H1 (cell line): Measurements from ENCODE around the gene FPR3. TPM values are rescaled to one million over a fixed set of nuclear protein-coding genes. Genes with fewer than 3 reads are reported as not detected.

Experiments
- CTCF ChIA-PET: fragments of 300-600 bp; sonication (Branson Sonifier 250); formaldehyde crosslinking; loops from one replicate; lab custom pipeline; 2021; ENCODE audit not compliant: partially characterized antibody; lab: Charles Lee
- POLR2A ChIA-PET: fragments of 300-600 bp; sonication (Branson Sonifier 250); formaldehyde crosslinking; loops from one replicate; lab custom pipeline; 2021; ENCODE audit warnings: inconsistent platforms; ENCODE audit not compliant: partially characterized antibody; lab: Charles Lee
- DNase-seq, 2 experiments: peaks; one replicate each; pipeline versions ENCODE4 v3.0.0 to v3.0.0-alpha.2; 2010 to 2022; ENCODE audit warnings: low spot score in 2 of 2, low read depth in 1 of 2, mixed read lengths in 1 of 2
- FAIRE-seq: peaks from 2 replicates; lab custom pipeline; 2011; peaks lifted over from hg19 to GRCh38; lab: Jason Lieb, UNC
- H2AFZ ChIP-seq: 2 replicates; pipeline ENCODE4 v1.8.1; 2012; ENCODE audit warnings: low read length, inconsistent platforms
- H2AK5ac ChIP-seq: 2 replicates; pipeline ENCODE4 v1.6.1; 2013; ENCODE audit warnings: low read depth, low read length
- H2BK120ac ChIP-seq: replicated peaks from 2 replicates; pipeline ENCODE3; 2013; ENCODE audit warnings: low read depth, low read length, inconsistent platforms
- H2BK12ac ChIP-seq: 2 replicates; pipeline ENCODE4 v1.6.1; 2013; ENCODE audit warnings: low read depth, low read length
- H2BK15ac ChIP-seq: 2 replicates; pipeline ENCODE4 v1.6.1; 2013; ENCODE audit warnings: low read length
- H2BK20ac ChIP-seq: 2 replicates; pipeline ENCODE4 v1.6.1; 2013; ENCODE audit warnings: low read length
- H2BK5ac ChIP-seq: 2 replicates; pipeline ENCODE4 v1.6.1; 2013; ENCODE audit warnings: low read depth, low read length
- H3K14ac ChIP-seq: 2 replicates; pipeline ENCODE4 v1.6.1; 2013; ENCODE audit warnings: inconsistent platforms; ENCODE audit not compliant: insufficient read length
- H3K18ac ChIP-seq: 2 replicates; pipeline ENCODE4 v1.6.1; 2013; ENCODE audit warnings: low read length; ENCODE audit errors: extremely low read depth
- H3K23ac ChIP-seq: 2 replicates; pipeline ENCODE4 v1.6.1; 2013; ENCODE audit warnings: inconsistent platforms; ENCODE audit not compliant: insufficient read length
- H3K23me2 ChIP-seq: 2 replicates; pipeline ENCODE4 v1.6.1; 2013; ENCODE audit warnings: low read depth, low read length
- H3K27ac ChIP-seq: 2 replicates; pipeline ENCODE4 v1.6.1; 2011; ENCODE audit warnings: low read depth, low read length, inconsistent platforms
- H3K27me3 ChIP-seq, 4 experiments: replicated peaks in 1 of 4; 1 replicate in 1 of 4; 2 replicates in 3 of 4; pipeline versions ENCODE4 v1.6.1 to v1.8.1; 2011 to 2013; ENCODE audit warnings: low read length in 3 of 4, mild to moderate bottlenecking in 3 of 4, inconsistent platforms in 2 of 4, mixed read lengths in 2 of 4, moderate library complexity in 1 of 4; ENCODE audit not compliant: control insufficient read depth in 3 of 4, insufficient read depth in 3 of 4; ENCODE audit errors: extremely low read depth in 1 of 4
- H3K36me3 ChIP-seq, 4 experiments: 2 replicates each; pipeline versions ENCODE4 v1.6.1 to v1.8.1; 2011 to 2013; ENCODE audit warnings: mild to moderate bottlenecking in 4 of 4, low read length in 3 of 4, moderate library complexity in 2 of 4, control low read depth in 1 of 4, inconsistent platforms in 1 of 4; ENCODE audit not compliant: insufficient read depth in 4 of 4, control insufficient read depth in 2 of 4
- H3K4ac ChIP-seq: replicated peaks from 2 replicates; pipeline ENCODE3; 2013; ENCODE audit warnings: low read length, low read depth, mixed read lengths, inconsistent platforms; ENCODE audit not compliant: insufficient read length
- H3K4me1 ChIP-seq, 4 experiments: replicated peaks in 1 of 4; 1 replicate in 1 of 4; 2 replicates in 3 of 4; pipeline versions ENCODE4 v1.6.1 to v1.8.1; 2011 to 2013; ENCODE audit warnings: low read length in 3 of 4, inconsistent platforms in 2 of 4, mixed read lengths in 1 of 4; ENCODE audit not compliant: insufficient read depth in 4 of 4, control insufficient read depth in 3 of 4
- H3K4me2 ChIP-seq, 2 experiments: 2 replicates each; pipeline versions ENCODE4 v1.6.1 to v1.8.1; 2011 to 2013; ENCODE audit warnings: low read depth in 2 of 2, low read length in 2 of 2, control low read depth in 1 of 2, inconsistent platforms in 1 of 2, mild to moderate bottlenecking in 1 of 2; ENCODE audit not compliant: insufficient read depth in 1 of 2
- H3K4me3 ChIP-seq, 4 experiments: fragments of 200-600, 300-600 bp in 1 of 4; sonication (generic), shearing (Covaris generic), sonication (Bioruptor Twin) in 1 of 4; 2 replicates each; pipeline versions ENCODE4 v1.5.1 to v1.8.1; 2011 to 2016; ENCODE audit warnings: low read length in 4 of 4, low read depth in 3 of 4, control low read depth in 2 of 4, inconsistent platforms in 2 of 4, mild to moderate bottlenecking in 2 of 4, mixed read lengths in 1 of 4, moderate library complexity in 1 of 4; ENCODE audit not compliant: insufficient read depth in 2 of 4; ENCODE audit errors: extremely low read depth in 1 of 4
- H3K56ac ChIP-seq: replicated peaks from 2 replicates; pipeline ENCODE3; 2013; ENCODE audit warnings: low read depth, mild to moderate bottlenecking, mixed read lengths, low read length, inconsistent platforms; ENCODE audit not compliant: insufficient read length
- H3K79me1 ChIP-seq: 2 replicates; pipeline ENCODE4 v1.6.1; 2013; ENCODE audit warnings: low read depth, low read length, control low read depth
- H3K79me2 ChIP-seq, 2 experiments: 2 replicates each; pipeline versions ENCODE4 v1.6.1 to v1.8.1; 2012 to 2013; ENCODE audit warnings: low read length in 2 of 2, mild to moderate bottlenecking in 2 of 2, inconsistent platforms in 1 of 2; ENCODE audit not compliant: insufficient read depth in 2 of 2, control insufficient read depth in 1 of 2
- H3K9ac ChIP-seq, 4 experiments: replicated peaks in 1 of 4; 1 replicate in 1 of 4; 2 replicates in 3 of 4; pipeline versions ENCODE4 v1.6.1 to v1.8.1; 2011 to 2013; ENCODE audit warnings: low read depth in 3 of 4, low read length in 3 of 4, control low read depth in 2 of 4, mild to moderate bottlenecking in 2 of 4, moderate library complexity in 2 of 4, inconsistent platforms in 1 of 4; ENCODE audit errors: extremely low read depth in 1 of 4
- H3K9me3 ChIP-seq, 2 experiments: 2 replicates each; pipeline versions ENCODE4 v1.6.1 to v1.8.1; 2012 to 2013; ENCODE audit warnings: mild to moderate bottlenecking in 2 of 2, moderate library complexity in 2 of 2, control low read depth in 1 of 2, inconsistent platforms in 1 of 2, low read depth in 1 of 2, low read length in 1 of 2, mixed read lengths in 1 of 2; ENCODE audit not compliant: insufficient read depth in 2 of 2
- H4K20me1 ChIP-seq, 2 experiments: replicated peaks in 1 of 2; 2 replicates each; pipeline versions ENCODE3 to v1.8.1; 2011 to 2013; ENCODE audit warnings: inconsistent platforms in 2 of 2, low read length in 2 of 2, mild to moderate bottlenecking in 1 of 2; ENCODE audit not compliant: insufficient read depth in 2 of 2, control insufficient read depth in 1 of 2
- H4K5ac ChIP-seq: 2 replicates; pipeline ENCODE4 v1.6.1; 2013; ENCODE audit warnings: low read length, low read depth, mixed read lengths, inconsistent platforms; ENCODE audit not compliant: insufficient read length
- H4K8ac ChIP-seq: 2 replicates; pipeline ENCODE4 v1.8.0; 2013; ENCODE audit warnings: mild to moderate bottlenecking, moderate library complexity, low read length, inconsistent platforms; ENCODE audit not compliant: insufficient read depth; ENCODE audit errors: extremely low read depth
- H4K91ac ChIP-seq: replicated peaks from 2 replicates; pipeline ENCODE3; 2013; ENCODE audit warnings: low read length, mixed read lengths, inconsistent platforms; ENCODE audit not compliant: insufficient read length
- EZH2 ChIP-seq: fragments of 200-600 bp; sonication (generic); IDR thresholded peaks from 2 replicates; pipeline ENCODE4 v1.7.1; 2012; ENCODE audit warnings: low read depth, mild to moderate bottlenecking, moderate library complexity, low read length, inconsistent platforms; ENCODE audit not compliant: severe bottlenecking
- YY1 ChIP-seq: IDR thresholded peaks from 2 replicates; pipeline ENCODE4 v1.6.1; 2011; ENCODE audit warnings: low read depth, mild to moderate bottlenecking, low read length
- WGBS, 2 experiments: shearing (Covaris generic) in 1 of 2; methylation state at CpG; one replicate each; pipeline versions ENCODE4 v1.1.6 to v1.1.7; 2013 to 2015; ENCODE audit warnings: low lambda C conversion rate in 2 of 2, mixed read lengths in 2 of 2, inconsistent platforms in 1 of 2, low coverage in 1 of 2, missing lambda C conversion rate in 1 of 2; ENCODE audit not compliant: insufficient replicate concordance in 2 of 2, insufficient coverage in 1 of 2, insufficient read length in 1 of 2; ENCODE audit errors: extremely low coverage in 1 of 2, missing lambda C conversion rate in 1 of 2; 5-methylcytosine and 5-hydroxymethylcytosine counted together
- polyA plus RNA-seq, 7 experiments: library from polyadenylated mRNA; depleted of rRNA in 3 of 7; stranded (reverse) in 5 of 7; unstranded in 2 of 7; fragments of >200 nt in 5 of 7; fragments of 200-250 nt in 2 of 7; gene quantifications; 1 replicate in 5 of 7; 2 replicates in 1 of 7; 4 replicates in 1 of 7; pipeline versions ENCODE4 v1.2.1 to v1.2.3, GENCODE V29; 2011 to 2013; ENCODE audit warnings: missing spikeins in 2 of 7, mixed read lengths in 2 of 7
- total RNA-seq: library from RNA; stranded (reverse); fragmentation: NEBNext Ultra II Directional; extraction: Animal tissue kit (Norgen Biotek cat#: 25700); gene quantifications from 2 replicates; pipeline ENCODE4 v1.2.1, GENCODE V29; 2021
- TF ChIP-seq, protein P1 (sequence below): IDR thresholded peaks from 2 replicates; pipeline ENCODE4 v1.6.1; 2012; ENCODE audit warnings: inconsistent platforms

The FPR3 gene
- total and polyA plus RNA-seq, 2 of the 8 experiments (the other 6 are each of a cell fraction or from before 2014, with no cell fraction given) = not detected

DNA sequence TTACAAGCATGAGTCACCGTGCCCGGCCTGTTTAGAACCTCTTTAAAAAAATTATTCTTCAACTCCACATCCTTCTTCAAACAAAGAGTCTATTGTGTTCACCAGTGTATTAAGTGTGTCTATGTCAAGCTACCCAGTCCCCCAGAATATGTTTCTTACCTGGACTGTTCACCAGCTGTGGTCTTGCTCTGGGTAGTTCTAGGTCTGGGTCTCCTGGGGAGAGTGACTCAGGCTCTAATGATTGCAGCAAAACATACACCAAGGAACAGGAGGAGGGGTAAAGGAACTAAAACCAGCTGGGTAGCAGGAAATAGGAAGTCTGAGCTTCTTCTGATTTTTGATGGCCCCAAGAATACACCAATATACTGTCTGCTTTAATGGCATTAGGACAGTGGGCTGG lies 43.3 kb upstream of the FPR3 start, which contains the start of gene FPR1:
FPR1 (minus strand) TSS at position 224 of the 400 bp plus-strand sequence. CDS start 4,884 bp downstream, outside the sequence.
- Histone ChIP-seq H2BK20ac (no peak within 1 kb of the TSS), H2BK12ac (no peak within 1 kb of the TSS), H4K91ac (no peak within 1 kb of the TSS), H3K9me3 (peaks cover 8 to 11% of the 10 kb centered on the region in 2 experiments), H2AK5ac (no peak within 1 kb of the TSS), H3K9ac (no peak within 1 kb of the TSS), H3K27ac (no peak within 1 kb of the TSS), H4K20me1 (no peaks in the 10 kb centered on the region), H3K23me2 (no peaks in the 10 kb centered on the region), H2BK15ac (no peak within 1 kb of the TSS), H2AFZ (no peak within 1 kb of the TSS), H2BK5ac (no peak within 1 kb of the TSS), H3K36me3 (no peaks in the 10 kb centered on the region), H3K27me3 (0 out of 7 replicates have a peak, but pooled peaks cover 0 to 2% (median 0%) of the 10 kb centered on the region in 4 experiments), H3K4ac (no peak within 1 kb of the TSS), H2BK120ac (no peak within 1 kb of the TSS), H3K79me2 (no peaks in the 10 kb centered on the region), H3K23ac (no peak within 1 kb of the TSS), H3K4me2 (no peak within 1 kb of the TSS), H4K8ac (no peak within 1 kb of the TSS), H3K79me1 (no peaks in the 10 kb centered on the region), H3K14ac (no peak within 1 kb of the TSS), H3K56ac (no peak within 1 kb of the TSS), H3K18ac (no peak within 1 kb of the TSS), H3K4me1 (no peaks in the 10 kb centered on the region), H3K4me3 (no peak within 1 kb of the TSS), H4K5ac (no peak within 1 kb of the TSS)
- DNase-seq (no peak), FAIRE-seq (no peak)
- WGBS, 2 experiments = 100% methylated on average over 2 of the region's 2 CpGs; no CpG with 5 or more reads in 1 of the 2 experiments
- TF ChIP-seq EZH2 = no peak
- TF ChIP-seq, protein P1, sequence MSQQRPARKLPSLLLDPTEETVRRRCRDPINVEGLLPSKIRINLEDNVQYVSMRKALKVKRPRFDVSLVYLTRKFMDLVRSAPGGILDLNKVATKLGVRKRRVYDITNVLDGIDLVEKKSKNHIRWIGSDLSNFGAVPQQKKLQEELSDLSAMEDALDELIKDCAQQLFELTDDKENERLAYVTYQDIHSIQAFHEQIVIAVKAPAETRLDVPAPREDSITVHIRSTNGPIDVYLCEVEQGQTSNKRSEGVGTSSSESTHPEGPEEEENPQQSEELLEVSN = no peak
- no peak for TF ChIP-seq YY1
- ChIA-PET CTCF (interaction anchor here (1.4 kb wide), 1 partner anchor 10 kb away, joined by 3 read pairs; no protein-coding TSS in a partner anchor), POLR2A (interaction anchor here (1.2 kb wide), 1 partner anchor 14 kb away, joined by 5 read pairs; no protein-coding TSS in a partner anchor)
